Measurements from ENCODE around the gene TCF25. TPM values are rescaled to one million over a fixed set of nuclear protein-coding genes. Genes with fewer than 3 reads are reported as not detected.

Gene TCF25
- total and polyA plus RNA-seq, 4 experiments from 2014 or later, result 86.4 to 308 (median 195) TPM

DNA sequence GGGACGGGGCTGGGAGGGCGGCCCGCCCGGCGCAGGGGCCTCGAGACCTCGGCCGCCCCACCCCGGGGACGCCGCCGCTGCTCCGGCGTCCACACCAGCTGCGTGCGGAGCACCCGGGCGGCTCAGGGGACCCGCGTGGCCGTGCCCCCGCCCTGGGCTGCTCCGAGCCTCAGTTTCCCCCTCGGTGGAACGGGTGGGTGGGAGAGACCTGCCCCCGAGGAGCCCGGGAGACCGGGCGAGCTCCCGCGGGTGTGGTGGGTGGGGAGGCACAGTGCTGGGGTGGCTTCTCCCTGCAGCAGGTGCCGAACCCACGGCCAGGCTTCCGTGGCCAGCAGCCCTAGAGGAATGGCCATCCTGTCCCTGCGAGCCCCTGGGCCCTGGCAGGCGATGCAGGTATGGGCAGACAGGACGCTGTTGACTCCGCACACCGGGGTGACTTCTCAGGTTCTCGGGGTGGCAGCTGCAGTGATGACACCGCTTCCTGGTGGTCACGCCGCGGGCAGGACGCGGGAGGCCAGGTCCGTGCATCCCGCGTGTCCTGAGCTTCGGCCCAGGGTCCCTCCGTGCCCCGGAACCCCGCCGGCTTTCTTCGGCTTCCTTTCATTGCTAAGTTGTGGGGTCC is 75.8 kb downstream of the TCF25 start:
- Histone ChIP-seq H3K4me1 (ENCODE audit: insufficient read depth, low read length) (peaks cover 16% of the 10 kb centered on the region), H3K9me3 (ENCODE audit: control insufficient read depth in 1 of 2, low read length in 2 of 2) (no peaks in the 10 kb centered on the region), H3K27me3 (ENCODE audit: insufficient read depth, low read length) (peaks cover 5% of the 10 kb centered on the region), H3K27ac (ENCODE audit: low read depth, low read length) (no peak overlapping the region), H3K4me3 (ENCODE audit: low read length in 2 of 2) (peak overlapping the region in 1 of 2 donors; percentile 42), H3K36me3 (ENCODE audit: insufficient read depth, low read length) (no peaks in the 10 kb centered on the region)
- Mint-ChIP-seq H3K9me3 (no peaks in the 10 kb centered on the region), H3K36me3 (peaks cover 0 to 3% of the 10 kb centered on the region in 2 donors), H3K4me1 (peaks cover 3 to 21% (median 15%) of the 10 kb centered on the region in 4 donors), H3K4me3 (peak overlapping the region; percentile 74 to 85 (median 80)), H3K27me3 (peaks cover 5 to 12% of the 10 kb centered on the region in 2 donors), H3K27ac (peak overlapping the region in 5 of 7 donors; percentile 50 to 76 (median 61))
- DNase-seq, result no peak
- ChIA-PET POLR2A (ENCODE audit: partially characterized antibody) (interaction anchor here (2.3 kb wide), 1 partner anchor 23 kb away, joined by 7 read pairs; no protein-coding TSS in a partner anchor), CTCF (ENCODE audit: partially characterized antibody) (no interaction called here)
- intact Hi-C loops (cut with micrococcal nuclease), result no loop called here

DNA sequence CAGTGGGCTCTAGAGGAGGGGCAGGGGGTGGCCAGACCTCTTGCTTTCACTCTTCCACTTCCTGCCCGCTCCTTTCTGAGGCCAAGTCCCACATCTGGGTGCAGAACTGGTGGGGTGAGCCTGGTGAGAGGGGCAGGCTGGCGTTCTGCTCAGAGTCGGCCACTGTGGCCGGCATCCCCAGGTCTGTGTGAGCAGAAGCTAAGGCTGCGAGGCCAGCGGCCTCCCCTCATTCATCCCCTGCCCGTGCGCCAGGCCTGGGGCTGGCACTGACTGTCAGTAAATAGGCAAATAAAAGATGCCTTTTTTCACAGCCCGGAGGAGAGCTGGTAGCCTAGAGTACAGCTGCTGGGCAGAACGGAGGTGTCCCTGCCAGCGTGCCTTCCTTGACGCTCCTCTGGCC is 76.4 kb downstream of the TCF25 start:
- peaks cover 16% of the 10 kb centered on the region for H3K4me1 ChIP-seq (ENCODE audit: insufficient read depth, low read length)
- no peak overlapping the region for H3K27ac ChIP-seq (ENCODE audit: low read depth, low read length)
- intact Hi-C loops (cut with micrococcal nuclease), result no loop called here
- peaks cover 5% of the 10 kb centered on the region for H3K27me3 ChIP-seq (ENCODE audit: insufficient read depth, low read length)
- no peak overlapping the region for H3K4me3 ChIP-seq (ENCODE audit: low read length in 2 of 2)
- ChIA-PET CTCF (ENCODE audit: partially characterized antibody) (interaction anchor here (0.9 kb wide), 1 partner anchor 74 kb away, joined by 3 read pairs; no protein-coding TSS in a partner anchor), POLR2A (ENCODE audit: partially characterized antibody) (interaction anchor here (1.9 kb wide), 1 partner anchor 76 kb away, joined by 5 read pairs; the partner anchor contains the start of gene TCF25)
- peak overlapping the region in 6 of 7 donors; percentile 8 to 79 (median 52) for H3K27ac Mint-ChIP-seq
- H3K36me3 ChIP-seq (ENCODE audit: insufficient read depth, low read length), result no peaks in the 10 kb centered on the region
- H3K9me3 Mint-ChIP-seq, result no peaks in the 10 kb centered on the region
- H3K36me3 Mint-ChIP-seq, result peaks cover 0 to 3% of the 10 kb centered on the region in 2 donors
- H3K4me1 Mint-ChIP-seq, result peaks cover 3 to 21% (median 15%) of the 10 kb centered on the region in 4 donors
- peaks cover 4 to 11% of the 10 kb centered on the region in 2 donors for H3K27me3 Mint-ChIP-seq
- peak overlapping the region; percentile 74 to 85 (median 80) for H3K4me3 Mint-ChIP-seq
- no peaks in the 10 kb centered on the region for H3K9me3 ChIP-seq (ENCODE audit: control insufficient read depth in 1 of 2, low read length in 2 of 2)
- DNase-seq, result no peak

DNA sequence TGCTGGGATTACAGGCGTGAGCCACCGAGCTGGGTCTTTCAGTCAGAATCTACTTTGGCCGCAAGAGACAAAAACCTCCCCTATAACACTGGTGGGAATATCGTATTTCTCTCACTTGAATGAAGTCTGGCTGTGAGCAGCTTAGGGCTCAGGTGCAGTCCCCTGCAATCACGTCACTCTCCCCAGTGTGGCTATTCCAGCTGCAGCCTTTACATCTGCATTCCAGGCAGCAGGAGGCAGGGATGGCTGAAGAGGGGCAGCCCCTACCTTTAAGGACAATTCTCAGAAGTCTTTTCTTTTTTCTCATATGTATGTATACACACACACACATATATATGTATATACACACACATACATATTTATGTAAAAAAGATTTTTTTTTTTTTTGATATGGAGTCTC is 78.1 kb downstream of the TCF25 start:
- H3K4me1 ChIP-seq (ENCODE audit: insufficient read depth, low read length), result peaks cover 16% of the 10 kb centered on the region
- H3K4me3 ChIP-seq (ENCODE audit: low read length in 2 of 2), result no peak overlapping the region
- peaks cover 0 to 6% of the 10 kb centered on the region in 2 donors for H3K36me3 Mint-ChIP-seq
- H3K4me1 Mint-ChIP-seq, result peaks cover 2 to 21% (median 15%) of the 10 kb centered on the region in 4 donors
- no peaks in the 10 kb centered on the region for H3K36me3 ChIP-seq (ENCODE audit: insufficient read depth, low read length)
- no peak overlapping the region for H3K27ac Mint-ChIP-seq
- no peaks in the 10 kb centered on the region for H3K9me3 ChIP-seq (ENCODE audit: control insufficient read depth in 1 of 2, low read length in 2 of 2)
- peaks cover 1% of the 10 kb centered on the region for H3K27me3 ChIP-seq (ENCODE audit: insufficient read depth, low read length)
- H3K27ac ChIP-seq (ENCODE audit: low read depth, low read length), result no peak overlapping the region
- no peaks in the 10 kb centered on the region for H3K9me3 Mint-ChIP-seq
- H3K27me3 Mint-ChIP-seq, result peaks cover 0 to 1% of the 10 kb centered on the region in 2 donors
- ChIA-PET CTCF (ENCODE audit: partially characterized antibody) (interaction anchor here (1.6 kb wide), 1 partner anchor 19 kb away, joined by 4 read pairs; no protein-coding TSS in a partner anchor), POLR2A (ENCODE audit: partially characterized antibody) (interaction anchor here (1.1 to 1.9 kb wide), 2 partner anchors 18 to 78 kb away, joined by 3 to 5 read pairs; partner anchors contain the start of gene TCF25)
- intact Hi-C loops (cut with micrococcal nuclease), result no loop called here
- H3K4me3 Mint-ChIP-seq, result peak overlapping the region in 4 of 8 donors; percentile 59 to 71 (median 62)
- no peak for DNase-seq

DNA sequence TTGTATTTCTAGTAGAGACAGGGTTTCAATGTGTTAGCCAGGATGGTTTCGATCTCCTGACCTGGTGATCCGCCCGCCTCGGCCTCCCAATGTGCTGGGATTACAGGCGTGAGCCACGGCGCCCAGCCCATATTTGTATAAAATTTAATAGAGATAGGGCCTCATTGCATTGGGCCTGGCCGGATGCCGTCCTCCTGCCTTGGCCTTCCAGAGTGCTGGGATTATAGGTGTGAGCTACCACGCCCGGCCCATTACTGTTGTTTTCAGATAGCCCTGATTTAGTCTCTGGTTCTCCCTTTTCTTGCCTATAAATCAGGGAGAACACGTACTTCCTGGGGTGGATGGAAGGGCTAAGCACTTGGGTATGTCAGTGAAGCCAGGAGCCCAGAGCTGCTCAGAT is 78.7 kb downstream of the TCF25 start:
- CTCF ChIA-PET (ENCODE audit: partially characterized antibody), result interaction anchor here (1.6 kb wide), 1 partner anchor 18 kb away, joined by 4 read pairs; no protein-coding TSS in a partner anchor
- POLR2A ChIA-PET (ENCODE audit: partially characterized antibody), result no interaction called here
- Mint-ChIP-seq H3K9me3 (no peaks in the 10 kb centered on the region), H3K4me1 (peaks cover 2 to 21% (median 15%) of the 10 kb centered on the region in 4 donors), H3K36me3 (peaks cover 0 to 8% of the 10 kb centered on the region in 2 donors), H3K27me3 (peaks cover 0 to 1% of the 10 kb centered on the region in 2 donors), H3K4me3 (no peak overlapping the region), H3K27ac (no peak overlapping the region)
- Histone ChIP-seq H3K27ac (ENCODE audit: low read depth, low read length) (no peak overlapping the region), H3K4me1 (ENCODE audit: insufficient read depth, low read length) (peaks cover 16% of the 10 kb centered on the region), H3K36me3 (ENCODE audit: insufficient read depth, low read length) (no peaks in the 10 kb centered on the region), H3K27me3 (ENCODE audit: insufficient read depth, low read length) (no peaks in the 10 kb centered on the region), H3K9me3 (ENCODE audit: control insufficient read depth in 1 of 2, low read length in 2 of 2) (no peaks in the 10 kb centered on the region), H3K4me3 (ENCODE audit: low read length in 2 of 2) (no peak overlapping the region)
- intact Hi-C loops (cut with micrococcal nuclease), result no loop called here
- DNase-seq, result no peak

DNA sequence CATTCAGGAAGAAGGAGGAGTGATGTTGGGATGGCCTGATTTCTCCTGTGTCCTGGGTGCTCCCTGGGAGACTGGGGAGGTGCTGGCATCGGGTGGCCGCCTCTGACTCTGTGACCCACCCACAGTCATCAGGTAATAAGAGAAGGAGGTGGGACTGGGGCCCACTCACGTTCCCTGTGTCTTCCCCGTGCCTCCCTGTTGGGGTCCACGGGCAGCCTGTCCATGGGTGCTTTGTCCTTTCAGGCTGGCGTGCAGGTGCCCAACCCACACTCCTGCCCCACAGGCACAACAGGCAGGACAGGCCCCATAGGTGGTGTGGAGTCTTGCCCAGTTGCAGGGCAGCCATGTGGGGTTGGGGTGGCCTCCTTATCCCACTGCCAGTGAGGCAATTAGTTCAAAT is 79.2 kb downstream of the TCF25 start:
- CTCF ChIA-PET (ENCODE audit: partially characterized antibody), result interaction anchor here (1.6 kb wide), 1 partner anchor 18 kb away, joined by 4 read pairs; no protein-coding TSS in a partner anchor
- intact Hi-C loops (cut with micrococcal nuclease), result no loop called here
- no peak overlapping the region for H3K4me3 Mint-ChIP-seq
- H3K4me1 ChIP-seq (ENCODE audit: insufficient read depth, low read length), result peaks cover 14% of the 10 kb centered on the region
- no peaks in the 10 kb centered on the region for H3K36me3 ChIP-seq (ENCODE audit: insufficient read depth, low read length)
- no peak overlapping the region for H3K27ac ChIP-seq (ENCODE audit: low read depth, low read length)
- no peak overlapping the region for H3K27ac Mint-ChIP-seq
- peaks cover 0 to 9% of the 10 kb centered on the region in 2 donors for H3K36me3 Mint-ChIP-seq
- POLR2A ChIA-PET (ENCODE audit: partially characterized antibody), result no interaction called here
- no peaks in the 10 kb centered on the region for H3K9me3 Mint-ChIP-seq
- no peak for DNase-seq
- H3K27me3 ChIP-seq (ENCODE audit: insufficient read depth, low read length), result no peaks in the 10 kb centered on the region
- H3K4me3 ChIP-seq (ENCODE audit: low read length in 2 of 2), result no peak overlapping the region
- H3K27me3 Mint-ChIP-seq, result no peaks in the 10 kb centered on the region
- H3K9me3 ChIP-seq (ENCODE audit: control insufficient read depth in 1 of 2, low read length in 2 of 2), result no peaks in the 10 kb centered on the region
- peaks cover 2 to 21% (median 12%) of the 10 kb centered on the region in 4 donors for H3K4me1 Mint-ChIP-seq

DNA sequence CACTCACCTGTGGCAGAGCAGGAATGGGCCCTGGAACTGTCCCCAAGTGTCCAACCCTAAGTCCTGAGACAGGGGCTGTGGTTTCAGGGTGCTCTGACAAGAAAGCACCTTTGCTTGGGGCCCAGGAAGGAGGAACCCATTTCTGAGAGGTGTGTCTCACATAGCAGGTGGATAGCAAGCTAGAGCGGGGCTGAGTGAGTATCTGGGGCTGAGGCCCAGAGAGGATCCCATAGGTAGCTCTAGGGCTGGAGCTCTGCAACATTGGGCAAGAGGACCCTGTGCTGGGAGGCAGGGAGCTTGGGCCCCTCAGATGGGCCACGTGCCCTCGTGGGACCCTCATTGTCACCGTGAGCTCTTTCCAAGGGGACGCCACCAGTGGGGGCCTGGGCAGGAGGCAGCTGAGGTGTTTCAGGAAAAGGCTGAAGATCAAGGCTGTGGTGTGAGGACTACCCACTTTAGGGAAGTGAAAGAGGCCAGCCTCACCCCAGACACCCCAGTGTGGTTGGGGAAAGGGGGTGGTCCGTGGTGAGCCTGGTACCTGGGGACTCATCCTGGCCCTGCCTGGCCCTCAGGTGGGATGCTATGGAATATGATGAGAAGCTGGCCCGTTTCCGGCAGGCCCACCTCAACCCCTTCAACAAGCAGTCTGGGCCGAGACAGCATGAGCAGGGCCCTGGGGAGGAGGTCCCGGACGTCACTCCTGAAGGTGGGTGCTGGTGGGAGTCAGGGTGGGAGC is 80.4 kb downstream of the TCF25 start:
- POLR2A ChIA-PET (ENCODE audit: partially characterized antibody), result no interaction called here
- H3K9me3 Mint-ChIP-seq, result no peaks in the 10 kb centered on the region
- peaks cover 9% of the 10 kb centered on the region for H3K4me1 ChIP-seq (ENCODE audit: insufficient read depth, low read length)

DNA sequence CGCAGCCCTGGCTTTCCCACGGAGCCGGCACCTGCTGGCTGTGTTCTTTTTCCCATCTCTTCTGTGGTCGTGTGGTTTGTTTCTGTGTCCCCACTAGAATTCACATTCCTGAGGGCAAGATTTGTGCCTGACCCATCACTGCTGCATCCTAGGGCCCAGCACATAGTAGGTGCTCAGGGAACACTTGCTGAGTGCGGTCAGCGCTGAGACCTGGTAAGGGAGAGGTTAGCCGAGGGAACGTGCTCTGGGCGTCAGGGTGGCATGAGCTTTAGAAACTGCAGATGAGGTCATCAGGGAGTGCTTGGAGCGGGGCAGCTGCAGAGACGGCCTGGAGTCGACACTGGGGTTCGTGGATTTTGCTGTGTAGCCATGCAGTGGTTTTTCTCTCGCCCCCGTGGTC is 81.1 kb downstream of the TCF25 start:
- POLR2A ChIA-PET (ENCODE audit: partially characterized antibody), result no interaction called here
- no peaks in the 10 kb centered on the region for H3K9me3 Mint-ChIP-seq
- H3K27ac Mint-ChIP-seq, result peak overlapping the region in 2 of 7 donors; percentile 4 to 22
- H3K27me3 Mint-ChIP-seq, result no peaks in the 10 kb centered on the region
- intact Hi-C loops (cut with micrococcal nuclease), result no loop called here
- CTCF ChIA-PET (ENCODE audit: partially characterized antibody), result no interaction called here
- Histone ChIP-seq H3K9me3 (ENCODE audit: control insufficient read depth in 1 of 2, low read length in 2 of 2) (no peaks in the 10 kb centered on the region), H3K4me1 (ENCODE audit: insufficient read depth, low read length) (peaks cover 5% of the 10 kb centered on the region), H3K36me3 (ENCODE audit: insufficient read depth, low read length) (no peaks in the 10 kb centered on the region), H3K4me3 (ENCODE audit: low read length in 2 of 2) (no peak overlapping the region), H3K27ac (ENCODE audit: low read depth, low read length) (no peak overlapping the region), H3K27me3 (ENCODE audit: insufficient read depth, low read length) (no peaks in the 10 kb centered on the region)
- peaks cover 3 to 13% (median 9%) of the 10 kb centered on the region in 4 donors for H3K4me1 Mint-ChIP-seq
- peaks cover 9 to 19% of the 10 kb centered on the region in 2 donors for H3K36me3 Mint-ChIP-seq
- no peak for DNase-seq
- H3K4me3 Mint-ChIP-seq, result no peak overlapping the region

More for the DNA sequence above, 80.4 kb downstream of the TCF25 start:
- H3K4me3 ChIP-seq (ENCODE audit: low read length in 2 of 2), result no peak overlapping the region
- H3K27ac ChIP-seq (ENCODE audit: low read depth, low read length), result no peak overlapping the region
- no peaks in the 10 kb centered on the region for H3K36me3 ChIP-seq (ENCODE audit: insufficient read depth, low read length)
- H3K4me1 Mint-ChIP-seq, result peaks cover 2 to 13% (median 10%) of the 10 kb centered on the region in 4 donors
- H3K4me3 Mint-ChIP-seq, result no peak overlapping the region
- H3K27me3 ChIP-seq (ENCODE audit: insufficient read depth, low read length), result no peaks in the 10 kb centered on the region
- H3K27ac Mint-ChIP-seq, result peak overlapping the region in 1 of 7 donors; percentile 19
- H3K9me3 ChIP-seq (ENCODE audit: control insufficient read depth in 1 of 2, low read length in 2 of 2), result no peaks in the 10 kb centered on the region
- no peak for DNase-seq
- H3K36me3 Mint-ChIP-seq, result peaks cover 8 to 15% of the 10 kb centered on the region in 2 donors
- intact Hi-C loops (cut with micrococcal nuclease), result no loop called here
- CTCF ChIA-PET (ENCODE audit: partially characterized antibody), result no interaction called here
- no peaks in the 10 kb centered on the region for H3K27me3 Mint-ChIP-seq
